GM08714 (cell line): ENCODE results near the gene SKP1.

Source experiments
- H3K4me3 ChIP-seq: fragments of 200-500 bp; sonication (Bioruptor generic); 2 replicates; pipeline ENCODE4 v1.5.1; 2014; ENCODE audit warnings: mild to moderate bottlenecking, low read length, inconsistent platforms
- ZNF274 ChIP-seq: IDR thresholded peaks from 2 replicates; pipeline ENCODE4 v1.6.1; 2012; ENCODE audit warnings: mild to moderate bottlenecking, low read depth, low read length

SKP1 gene

GRCh38 chr5:134195666-134196065, 18.9 kb upstream of the SKP1 start:
- no peak overlapping the region for H3K4me3 ChIP-seq
- no peak for TF ChIP-seq ZNF274

GRCh38 chr5:134189031-134189430, 12.3 kb upstream of the SKP1 start:
- H3K4me3 ChIP-seq, result no peak overlapping the region
- no peak for TF ChIP-seq ZNF274

- no peak for TF ChIP-seq ZNF274
- no peak overlapping the region for H3K4me3 ChIP-seq
These were observed 11.3 kb upstream of the SKP1 start for GRCh38 chr5:134188092-134188491.

GRCh38 chr5:134184155-134185135, 7.7 kb upstream of the SKP1 start:
- H3K4me3 ChIP-seq, result no peak overlapping the region
- no peak for TF ChIP-seq ZNF274

- no peak overlapping the region for H3K4me3 ChIP-seq
- TF ChIP-seq ZNF274, result no peak
These were observed 6.7 kb upstream of the SKP1 start for GRCh38 chr5:134183481-134183880.

GRCh38 chr5:134178096-134178419, 1.3 kb upstream of the SKP1 start:
- TF ChIP-seq ZNF274, result no peak
- H3K4me3 ChIP-seq, result no peak overlapping the region

GRCh38 chr5:134177369-134178095, 782 bp upstream of the SKP1 start:
- no peak for TF ChIP-seq ZNF274
- H3K4me3 ChIP-seq, result peak overlapping the region; percentile 74

GRCh38 chr5:134175921-134176510, 734 bp downstream of the SKP1 start:
- H3K4me3 ChIP-seq, result peak overlapping the region; percentile 74
- TF ChIP-seq ZNF274, result no peak

- no peak for TF ChIP-seq ZNF274
- peak overlapping the region; percentile 74 for H3K4me3 ChIP-seq
These were observed 1.6 kb downstream of the SKP1 start for GRCh38 chr5:134174841-134175839.

GRCh38 chr5:134171972-134172371, 4.8 kb downstream of the SKP1 start:
- no peak overlapping the region for H3K4me3 ChIP-seq
- no peak for TF ChIP-seq ZNF274

GRCh38 chr5:134162592-134162991, 14.2 kb downstream of the SKP1 start:
- TF ChIP-seq ZNF274, result no peak
- H3K4me3 ChIP-seq, result no peak overlapping the region

- TF ChIP-seq ZNF274, result no peak
- no peak overlapping the region for H3K4me3 ChIP-seq
These were observed 15.0 kb downstream of the SKP1 start for GRCh38 chr5:134161513-134162395.

- H3K4me3 ChIP-seq, result no peak overlapping the region
- no peak for TF ChIP-seq ZNF274
These were observed 23.1 kb downstream of the SKP1 start for GRCh38 chr5:134153657-134154056.
